Activated naive CD8-positive, alpha-beta T cell treated with anti-CD3 and anti-CD28 coated beads, Interleukin-2, amount 10 ng/mL, durations not matched to agents 7 days and 5 days (primary cell): ENCODE results near the gene IFNL3. TPM values are rescaled to one million over a fixed set of nuclear protein-coding genes. Genes with fewer than 3 reads are reported as not detected.
"Not testable (repeated sequence)": the region's sequence is repeated elsewhere in the genome, so short reads cannot be mapped to it uniquely, and the experiment has no call there.

ENCODE experiments used
- ATAC-seq: fragments of 150-1000 bp; cut with Tn5 transposase; one replicate; pipeline ENCODE4 v1.10.0; 2021; ENCODE audit warnings: low read depth, moderate library complexity
- POLR2A ChIA-PET: fragments of 350-600 bp; sonication (Branson Sonifier 250); formaldehyde crosslinking; loops from one replicate; lab custom pipeline; 2021; ENCODE audit warnings: antibody characterized with exemption; lab: Charles Lee
- DNase-seq: peaks from one replicate; pipeline ENCODE4 v3.0.0; 2021
- H3K27ac Mint-ChIP-seq: one replicate; pipeline ENCODE4 v1.8.0; 2022; ENCODE audit warnings: mild to moderate bottlenecking, mixed read lengths
- H3K27me3 Mint-ChIP-seq: one replicate; pipeline ENCODE4 v1.8.0; 2022; ENCODE audit warnings: mild to moderate bottlenecking, moderate library complexity, mixed read lengths
- H3K36me3 Mint-ChIP-seq: one replicate; pipeline ENCODE4 v1.8.0; 2021; ENCODE audit warnings: mild to moderate bottlenecking, mixed read lengths
- H3K4me1 Mint-ChIP-seq: one replicate; pipeline ENCODE4 v1.8.0; 2021; ENCODE audit warnings: mixed read lengths
- H3K4me3 Mint-ChIP-seq: one replicate; pipeline ENCODE4 v1.8.0; 2022; ENCODE audit warnings: mild to moderate bottlenecking, moderate library complexity, mixed read lengths
- H3K9me3 Mint-ChIP-seq: one replicate; pipeline ENCODE4 v1.8.0; 2021; ENCODE audit warnings: mixed read lengths
- total RNA-seq, 2 experiments: library from RNA; stranded (reverse); gene quantifications; one replicate each; pipeline ENCODE4 v1.2.3, GENCODE V29; 2021

The IFNL3 gene
- total RNA-seq, 2 experiments from 2014 or later: not detected

GRCh38 chr19:39219108-39219507, 25.7 kb downstream of the IFNL3 start:
- POLR2A ChIA-PET: interaction anchor here (1.2 kb wide), 1 partner anchor 110 kb away, joined by 3 read pairs; no protein-coding TSS in a partner anchor
- not testable (repeated sequence) for H3K4me1 Mint-ChIP-seq, H3K27ac Mint-ChIP-seq, DNase-seq, H3K4me3 Mint-ChIP-seq, H3K9me3 Mint-ChIP-seq, H3K36me3 Mint-ChIP-seq, ATAC-seq
- peaks cover 22% of the 10 kb centered on the region for H3K27me3 Mint-ChIP-seq

- Mint-ChIP-seq H3K9me3 (no peaks in the 10 kb centered on the region), H3K27ac (no peak overlapping the region), H3K4me3 (no peak overlapping the region), H3K27me3 (peaks cover 18% of the 10 kb centered on the region), H3K36me3 (no peaks in the 10 kb centered on the region), H3K4me1 (peaks cover 9% of the 10 kb centered on the region)
- POLR2A ChIA-PET: interaction anchor here (0.6 to 1.2 kb wide), 3 partner anchors 111 to 314 kb away, joined by 3 to 4 read pairs (median 3); no protein-coding TSS in a partner anchor
- ATAC-seq (no peak), DNase-seq (no peak)
These were observed 26.4 kb downstream of the IFNL3 start for GRCh38 chr19:39218230-39219007.

- Mint-ChIP-seq H3K36me3 (no peaks in the 10 kb centered on the region), H3K4me1 (peaks cover 9% of the 10 kb centered on the region), H3K9me3 (no peaks in the 10 kb centered on the region), H3K4me3 (no peak overlapping the region), H3K27me3 (peaks cover 14% of the 10 kb centered on the region), H3K27ac (no peak overlapping the region)
- DNase-seq (no peak), ATAC-seq (no peak)
- POLR2A ChIA-PET: interaction anchor here (0.6 to 0.9 kb wide), 2 partner anchors 20 to 315 kb away, joined by 3 read pairs; no protein-coding TSS in a partner anchor
These were observed 27.7 kb downstream of the IFNL3 start for GRCh38 chr19:39217094-39217493.

GRCh38 chr19:39215323-39215722, 29.5 kb downstream of the IFNL3 start:
- H3K4me3 Mint-ChIP-seq, H3K9me3 Mint-ChIP-seq, H3K36me3 Mint-ChIP-seq, ATAC-seq, H3K27ac Mint-ChIP-seq, H3K27me3 Mint-ChIP-seq, H3K4me1 Mint-ChIP-seq, POLR2A ChIA-PET, DNase-seq: not testable (repeated sequence)

GRCh38 chr19:39212375-39212742, 32.4 kb downstream of the IFNL3 start:
- H3K4me3 Mint-ChIP-seq: no peak overlapping the region
- DNase-seq (peak; percentile 76), ATAC-seq (peak; percentile 96)
- POLR2A ChIA-PET: interaction anchor here (1.0 to 1.9 kb wide), 2 partner anchors 114 to 116 kb away, joined by 5 to 6 read pairs; no protein-coding TSS in a partner anchor
- H3K4me1 Mint-ChIP-seq: peaks cover 2% of the 10 kb centered on the region
- no peaks in the 10 kb centered on the region for H3K9me3 Mint-ChIP-seq
- no peaks in the 10 kb centered on the region for H3K36me3 Mint-ChIP-seq
- no peaks in the 10 kb centered on the region for H3K27me3 Mint-ChIP-seq
- no peak overlapping the region for H3K27ac Mint-ChIP-seq

- POLR2A ChIA-PET: interaction anchor here (1.0 kb wide), 1 partner anchor 115 kb away, joined by 6 read pairs; no protein-coding TSS in a partner anchor
- H3K27ac Mint-ChIP-seq: no peak overlapping the region
- no peaks in the 10 kb centered on the region for H3K36me3 Mint-ChIP-seq
- no peak overlapping the region for H3K4me3 Mint-ChIP-seq
- no peaks in the 10 kb centered on the region for H3K9me3 Mint-ChIP-seq
- H3K4me1 Mint-ChIP-seq: no peaks in the 10 kb centered on the region
- DNase-seq: no peak
- peak; percentile 22 for ATAC-seq
- H3K27me3 Mint-ChIP-seq: no peaks in the 10 kb centered on the region
These were observed 33.0 kb downstream of the IFNL3 start for GRCh38 chr19:39211731-39212374.

GRCh38 chr19:39209196-39209595, 35.6 kb downstream of the IFNL3 start:
- H3K4me1 Mint-ChIP-seq: no peaks in the 10 kb centered on the region
- no peaks in the 10 kb centered on the region for H3K36me3 Mint-ChIP-seq
- DNase-seq: no peak
- H3K4me3 Mint-ChIP-seq: no peak overlapping the region
- no peaks in the 10 kb centered on the region for H3K9me3 Mint-ChIP-seq
- ATAC-seq: no peak
- no peak overlapping the region for H3K27ac Mint-ChIP-seq
- POLR2A ChIA-PET: no interaction called here
- H3K27me3 Mint-ChIP-seq: peaks cover 14% of the 10 kb centered on the region

- Mint-ChIP-seq H3K9me3 (no peaks in the 10 kb centered on the region), H3K4me1 (no peaks in the 10 kb centered on the region), H3K36me3 (no peaks in the 10 kb centered on the region), H3K27ac (no peak overlapping the region), H3K27me3 (peaks cover 21% of the 10 kb centered on the region), H3K4me3 (no peak overlapping the region)
- POLR2A ChIA-PET: no interaction called here
- ATAC-seq (no peak), DNase-seq (no peak)
These were observed 36.5 kb downstream of the IFNL3 start for GRCh38 chr19:39208175-39208795.

- peaks cover 31% of the 10 kb centered on the region for H3K27me3 Mint-ChIP-seq
- H3K4me1 Mint-ChIP-seq: no peaks in the 10 kb centered on the region
- DNase-seq (no peak), ATAC-seq (no peak)
- POLR2A ChIA-PET: interaction anchor here (0.6 kb wide), 1 partner anchor 609 kb away, joined by 5 read pairs; no protein-coding TSS in a partner anchor
- H3K27ac Mint-ChIP-seq: no peak overlapping the region
- H3K36me3 Mint-ChIP-seq: no peaks in the 10 kb centered on the region
- H3K4me3 Mint-ChIP-seq: no peak overlapping the region
- no peaks in the 10 kb centered on the region for H3K9me3 Mint-ChIP-seq
These were observed 37.4 kb downstream of the IFNL3 start for GRCh38 chr19:39207293-39207836.

- Mint-ChIP-seq H3K27ac (no peak overlapping the region), H3K36me3 (no peaks in the 10 kb centered on the region), H3K27me3 (peaks cover 41% of the 10 kb centered on the region), H3K9me3 (no peaks in the 10 kb centered on the region), H3K4me1 (no peaks in the 10 kb centered on the region), H3K4me3 (no peak overlapping the region)
- POLR2A ChIA-PET: no interaction called here
- no peak for DNase-seq
- no peak for ATAC-seq
These were observed 38.7 kb downstream of the IFNL3 start for GRCh38 chr19:39206122-39206521.

- H3K9me3 Mint-ChIP-seq: no peaks in the 10 kb centered on the region
- no peak overlapping the region for H3K27ac Mint-ChIP-seq
- ATAC-seq (no peak), DNase-seq (no peak)
- no peaks in the 10 kb centered on the region for H3K4me1 Mint-ChIP-seq
- no peak overlapping the region for H3K4me3 Mint-ChIP-seq
- peaks cover 47% of the 10 kb centered on the region for H3K27me3 Mint-ChIP-seq
- POLR2A ChIA-PET: no interaction called here
- H3K36me3 Mint-ChIP-seq: no peaks in the 10 kb centered on the region
These were observed 39.4 kb downstream of the IFNL3 start for GRCh38 chr19:39205449-39205764.

GRCh38 chr19:39203372-39204341, 41.1 kb downstream of the IFNL3 start, which contains the start of gene SYCN:
Gene SYCN (minus strand): TSS chr19:39204263. CDS start chr19:39204254, 9 bp downstream.
- Mint-ChIP-seq H3K9me3 (no peaks in the 10 kb centered on the region), H3K27me3 (peaks cover 57% of the 10 kb centered on the region), H3K4me1 (peaks cover 2% of the 10 kb centered on the region), H3K36me3 (no peaks in the 10 kb centered on the region), H3K27ac (no peak within 1 kb of the TSS), H3K4me3 (no peak within 1 kb of the TSS)
- DNase-seq (no peak), ATAC-seq (no peak)
- POLR2A ChIA-PET: no interaction called here
